Astrocyte of the spinal cord (primary cell): ENCODE measurements around the gene RABGAP1L.

Experiments
- DNase-seq: peaks from one replicate; pipeline ENCODE4 v3.0.0; 2011; ENCODE audit warnings: low read depth, low spot score
- H3K4me3 ChIP-seq: 2 replicates; pipeline ENCODE4 v1.5.1; 2011; ENCODE audit warnings: low read depth, mild to moderate bottlenecking, low read length, moderate library complexity
- in situ Hi-C: cut with HindIII; loops from 2 replicates; pipeline ENCODE4 v1.10.0; 2017; ENCODE audit warnings: low sequenced_read_pairs
- TF ChIP-seq, protein P1 (sequence below): IDR thresholded peaks from 2 replicates; pipeline ENCODE4 v1.5.1; 2012; ENCODE audit warnings: low read depth, mild to moderate bottlenecking, low read length, inconsistent platforms

Gene RABGAP1L

GRCh38 chr1:174747613-174748012 lies 588.3 kb downstream of the RABGAP1L start:
- in situ Hi-C loops = loop anchor here (25.0 kb wide), 1 partner anchor 485 kb away; no protein-coding TSS in a partner anchor
- TF ChIP-seq, protein P1, sequence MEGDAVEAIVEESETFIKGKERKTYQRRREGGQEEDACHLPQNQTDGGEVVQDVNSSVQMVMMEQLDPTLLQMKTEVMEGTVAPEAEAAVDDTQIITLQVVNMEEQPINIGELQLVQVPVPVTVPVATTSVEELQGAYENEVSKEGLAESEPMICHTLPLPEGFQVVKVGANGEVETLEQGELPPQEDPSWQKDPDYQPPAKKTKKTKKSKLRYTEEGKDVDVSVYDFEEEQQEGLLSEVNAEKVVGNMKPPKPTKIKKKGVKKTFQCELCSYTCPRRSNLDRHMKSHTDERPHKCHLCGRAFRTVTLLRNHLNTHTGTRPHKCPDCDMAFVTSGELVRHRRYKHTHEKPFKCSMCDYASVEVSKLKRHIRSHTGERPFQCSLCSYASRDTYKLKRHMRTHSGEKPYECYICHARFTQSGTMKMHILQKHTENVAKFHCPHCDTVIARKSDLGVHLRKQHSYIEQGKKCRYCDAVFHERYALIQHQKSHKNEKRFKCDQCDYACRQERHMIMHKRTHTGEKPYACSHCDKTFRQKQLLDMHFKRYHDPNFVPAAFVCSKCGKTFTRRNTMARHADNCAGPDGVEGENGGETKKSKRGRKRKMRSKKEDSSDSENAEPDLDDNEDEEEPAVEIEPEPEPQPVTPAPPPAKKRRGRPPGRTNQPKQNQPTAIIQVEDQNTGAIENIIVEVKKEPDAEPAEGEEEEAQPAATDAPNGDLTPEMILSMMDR = peak; percentile 19
- H3K4me3 ChIP-seq = no peak overlapping the region
- no peak for DNase-seq

DNA sequence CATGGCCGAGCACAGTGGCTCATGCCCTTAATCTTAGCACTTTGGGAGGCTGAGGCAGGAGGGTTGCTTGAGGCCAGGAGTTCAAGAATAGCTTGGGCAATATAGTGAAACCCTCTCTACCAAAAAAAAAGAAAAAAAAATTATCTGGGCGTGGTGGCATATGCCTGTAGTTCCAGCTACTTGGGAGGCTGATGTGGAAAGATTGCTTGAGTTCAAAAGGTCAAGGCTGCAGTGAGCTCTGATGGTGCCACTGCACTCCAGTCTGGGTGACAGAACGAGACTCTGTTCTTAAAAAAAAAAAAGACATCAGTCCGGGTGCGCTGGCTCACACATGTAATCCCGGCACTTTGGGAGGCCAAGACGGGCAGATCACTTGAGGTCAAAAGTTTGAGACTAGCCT lies 589.3 kb downstream of the RABGAP1L start:
- no peak for DNase-seq
- in situ Hi-C loops = loop anchor here (25.0 kb wide), 1 partner anchor 486 kb away; no protein-coding TSS in a partner anchor
- TF ChIP-seq, protein P1 = no peak
- no peak overlapping the region for H3K4me3 ChIP-seq

DNA sequence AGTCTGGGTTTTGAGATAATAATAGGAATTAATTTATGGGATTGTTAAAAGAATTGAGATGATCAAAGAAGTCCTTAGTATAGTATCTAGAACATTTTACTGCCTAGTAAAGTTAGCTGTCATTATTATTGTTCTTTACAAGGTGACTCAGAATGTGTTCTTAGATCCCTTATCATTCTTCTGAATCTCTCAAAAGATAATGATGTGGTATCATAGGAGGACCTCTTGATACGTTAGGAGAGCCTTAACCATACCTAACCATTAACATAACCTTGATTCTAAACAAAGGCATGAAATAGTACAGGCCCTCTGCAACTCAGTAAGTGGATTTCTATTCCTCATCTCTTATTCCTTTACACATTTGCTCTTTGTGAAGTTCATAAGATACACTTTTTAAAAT lies 593.8 kb downstream of the RABGAP1L start:
- DNase-seq = no peak
- in situ Hi-C loops = no loop called here
- TF ChIP-seq, protein P1 = no peak
- no peak overlapping the region for H3K4me3 ChIP-seq

- no peak overlapping the region for H3K4me3 ChIP-seq
- TF ChIP-seq, protein P1 = no peak
- in situ Hi-C loops = no loop called here
- no peak for DNase-seq
Observed at GRCh38 chr1:174761335-174761734, 602.0 kb downstream of the RABGAP1L start.

DNA sequence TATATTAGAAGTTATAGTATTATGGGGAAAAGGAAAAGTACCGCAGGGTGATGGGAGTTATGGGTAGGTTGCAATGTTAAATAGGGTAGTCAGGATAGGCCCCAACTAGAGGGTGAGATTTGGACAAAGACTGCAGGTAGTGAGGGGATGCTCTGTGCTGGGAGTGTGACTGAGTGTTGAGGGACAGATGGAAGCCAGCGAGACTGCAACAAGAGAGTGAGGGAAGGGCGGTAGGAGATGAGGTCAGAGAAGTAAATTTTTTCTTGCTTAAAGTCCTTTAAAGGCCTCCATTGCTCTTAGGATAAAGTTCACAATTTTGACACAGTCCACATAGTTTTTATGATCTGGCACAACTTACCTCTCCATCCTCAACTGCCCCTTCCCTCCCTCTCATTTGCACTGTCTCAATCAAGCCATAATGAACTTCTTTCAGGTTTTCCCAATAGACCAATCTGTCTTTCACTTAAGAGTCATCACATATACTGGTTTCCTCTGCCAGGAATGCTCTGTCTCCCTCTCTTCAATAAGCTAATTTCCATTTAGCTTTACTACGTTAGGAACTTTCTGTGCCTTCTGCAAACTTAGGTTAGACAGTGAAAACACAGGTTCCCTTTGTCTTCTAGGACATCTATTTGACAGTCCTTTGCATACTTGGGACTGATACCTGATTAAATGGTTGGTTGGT lies 602.7 kb downstream of the RABGAP1L start:
- in situ Hi-C loops = no loop called here
- DNase-seq = no peak
- TF ChIP-seq, protein P1 = no peak
- H3K4me3 ChIP-seq = no peak overlapping the region

DNA sequence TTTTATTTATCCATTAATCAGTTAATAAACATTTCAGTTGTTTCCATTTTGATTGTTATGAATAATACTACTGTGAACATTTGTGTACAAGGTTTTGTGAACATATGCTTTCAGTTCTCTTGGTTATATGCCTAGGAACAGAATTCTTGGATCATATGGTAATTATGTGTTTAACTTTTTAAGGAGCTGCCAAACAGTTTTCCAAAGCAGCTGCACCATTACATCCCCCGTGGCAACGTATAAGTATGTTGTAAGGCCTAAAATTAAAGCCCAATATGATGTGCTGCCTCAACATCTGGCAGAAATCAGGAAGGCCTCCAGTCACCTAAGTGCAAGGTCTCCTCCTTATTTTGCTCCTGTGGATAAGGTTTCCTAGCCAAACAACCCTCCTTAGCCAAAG lies 604.9 kb downstream of the RABGAP1L start:
- in situ Hi-C loops = no loop called here
- H3K4me3 ChIP-seq = no peak overlapping the region
- TF ChIP-seq, protein P1 = no peak
- DNase-seq = no peak

- H3K4me3 ChIP-seq = no peak overlapping the region
- TF ChIP-seq, protein P1 = no peak
- in situ Hi-C loops = no loop called here
- no peak for DNase-seq
Observed at GRCh38 chr1:174766727-174767126, 607.4 kb downstream of the RABGAP1L start.
